Neuronal stem cell (in vitro differentiated cells): ENCODE data around the gene SLC35A1.

Experiments used
- DNase-seq: peaks from one replicate; pipeline ENCODE4 v3.0.0-alpha.2; 2013; ENCODE audit warnings: low spot score
- H2AFZ ChIP-seq: one replicate; pipeline ENCODE4 v1.6.1; 2013; ENCODE audit warnings: mild to moderate bottlenecking, low read length, inconsistent platforms
- H2AK5ac ChIP-seq: 2 replicates; pipeline ENCODE4 v1.6.1; 2013; ENCODE audit warnings: low read depth, mild to moderate bottlenecking, inconsistent platforms, low read length, moderate library complexity, mixed read lengths
- H2BK120ac ChIP-seq: 2 replicates; pipeline ENCODE4 v1.6.1; 2013; ENCODE audit warnings: low read depth, mild to moderate bottlenecking, inconsistent platforms, low read length, moderate library complexity, mixed read lengths
- H2BK12ac ChIP-seq: one replicate; pipeline ENCODE4 v1.6.1; 2013; ENCODE audit warnings: low read length, inconsistent platforms
- H2BK15ac ChIP-seq: 2 replicates; pipeline ENCODE4 v1.6.1; 2013; ENCODE audit warnings: mild to moderate bottlenecking, low read length, inconsistent platforms, mixed read lengths
- H2BK5ac ChIP-seq: one replicate; pipeline ENCODE4 v1.6.1; 2013; ENCODE audit warnings: inconsistent platforms, mild to moderate bottlenecking, low read length, moderate library complexity
- H3K14ac ChIP-seq: one replicate; pipeline ENCODE4 v1.6.1; 2013; ENCODE audit warnings: low read length, inconsistent platforms
- H3K18ac ChIP-seq: 2 replicates; pipeline ENCODE4 v1.6.1; 2013; ENCODE audit warnings: low read length, inconsistent platforms
- H3K23ac ChIP-seq: 2 replicates; pipeline ENCODE4 v1.6.1; 2013; ENCODE audit warnings: low read depth, mild to moderate bottlenecking, mixed read lengths, low read length, inconsistent platforms; ENCODE audit not compliant: poor library complexity
- H3K27ac ChIP-seq: replicated peaks from 3 replicates; pipeline ENCODE4 v1.5.1; 2013; ENCODE audit warnings: low read length, inconsistent platforms
- H3K27me3 ChIP-seq, 3 experiments: 2 replicates each; pipeline ENCODE4 v1.6.1; 2013; ENCODE audit warnings: low read length in 3 of 3, mild to moderate bottlenecking in 2 of 3, inconsistent platforms in 1 of 3, low read depth in 1 of 3, mixed read lengths in 1 of 3, moderate library complexity in 1 of 3; ENCODE audit not compliant: control insufficient read depth in 3 of 3, insufficient read depth in 3 of 3
- H3K36me3 ChIP-seq, 2 donors: replicated peaks in 1 of 2; 2 replicates each; pipeline ENCODE4 v1.6.1; 2013; ENCODE audit warnings: low read length in 2 of 2; ENCODE audit not compliant: control insufficient read depth in 2 of 2, insufficient read depth in 2 of 2
- H3K4ac ChIP-seq: 2 replicates; pipeline ENCODE4 v1.6.1; 2013; ENCODE audit warnings: inconsistent platforms, mild to moderate bottlenecking, low read length, moderate library complexity
- H3K4me1 ChIP-seq, 2 donors: 1 replicate in 1 of 2; 2 replicates in 1 of 2; pipeline ENCODE4 v1.6.1; 2013; ENCODE audit warnings: low read length in 2 of 2, low read depth in 1 of 2; ENCODE audit not compliant: control insufficient read depth in 2 of 2, insufficient read depth in 1 of 2
- H3K4me2 ChIP-seq: one replicate; pipeline ENCODE4 v1.6.1; 2013; ENCODE audit warnings: mild to moderate bottlenecking, low read length, inconsistent platforms; ENCODE audit not compliant: insufficient read depth, poor library complexity, severe bottlenecking
- H3K4me3 ChIP-seq, 2 donors: 2 replicates each; pipeline ENCODE4 v1.5.1; 2013; ENCODE audit warnings: low read length in 2 of 2, mild to moderate bottlenecking in 2 of 2, inconsistent platforms in 1 of 2, moderate library complexity in 1 of 2
- H3K79me1 ChIP-seq: one replicate; pipeline ENCODE4 v1.6.1; 2013; ENCODE audit warnings: low read depth, mild to moderate bottlenecking, inconsistent platforms, low read length, moderate library complexity
- H3K9ac ChIP-seq: one replicate; pipeline ENCODE4 v1.6.1; 2013; ENCODE audit warnings: mild to moderate bottlenecking, low read depth, low read length, inconsistent platforms; ENCODE audit not compliant: poor library complexity
- H3K9me3 ChIP-seq, 2 donors: replicated peaks in 1 of 2; 2 replicates each; pipeline versions ENCODE3 to v1.6.1; 2013; ENCODE audit warnings: low read length in 2 of 2, mild to moderate bottlenecking in 2 of 2, inconsistent platforms in 1 of 2, low read depth in 1 of 2, mixed read lengths in 1 of 2, moderate library complexity in 1 of 2; ENCODE audit not compliant: control insufficient read depth in 2 of 2, insufficient read depth in 1 of 2
- H4K8ac ChIP-seq: one replicate; pipeline ENCODE4 v1.6.1; 2013; ENCODE audit warnings: low read depth, mild to moderate bottlenecking, inconsistent platforms, low read length, moderate library complexity
- H4K91ac ChIP-seq: one replicate; pipeline ENCODE4 v1.6.1; 2013; ENCODE audit warnings: low read length, low read depth, mild to moderate bottlenecking, inconsistent platforms; ENCODE audit not compliant: poor library complexity
- WGBS, 2 donors: extraction: QIAGEN DNeasy Blood & Tissue Kit; methylation state at CpG; one replicate each; pipeline ENCODE4 v1.1.7; 2013; ENCODE audit warnings: missing lambda C conversion rate in 2 of 2, mixed read lengths in 1 of 2; ENCODE audit not compliant: insufficient read length in 2 of 2, insufficient replicate concordance in 1 of 2; ENCODE audit errors: extremely low coverage in 2 of 2; 5-methylcytosine and 5-hydroxymethylcytosine counted together

SLC35A1 gene

GRCh38 chr6:87541744-87542143 lies 69.0 kb downstream of the SLC35A1 start:
- Histone ChIP-seq H3K27ac (no peak overlapping the region), H2BK120ac (no peak overlapping the region), H3K9me3 (peaks cover 2 to 22% of the 10 kb centered on the region in 2 donors), H3K4me2 (no peak overlapping the region), H3K9ac (no peak overlapping the region), H3K4ac (no peak overlapping the region), H2AK5ac (no peak overlapping the region), H2BK5ac (no peak overlapping the region), H2BK15ac (no peak overlapping the region), H3K27me3 (no peaks in the 10 kb centered on the region), H2AFZ (no peak overlapping the region), H3K23ac (no peak overlapping the region), H3K18ac (no peak overlapping the region), H2BK12ac (no peak overlapping the region), H4K91ac (no peak overlapping the region), H3K14ac (no peak overlapping the region), H3K4me3 (no peak overlapping the region), H3K36me3 (peaks cover 10 to 87% of the 10 kb centered on the region in 2 donors), H3K79me1 (no peaks in the 10 kb centered on the region), H3K4me1 (no peaks in the 10 kb centered on the region), H4K8ac (no peak overlapping the region)
- WGBS, 2 donors, result no CpG with 5 or more reads among the region's 2 CpGs
- DNase-seq, result no peak

- H3K36me3 ChIP-seq, result peaks cover 10 to 91% of the 10 kb centered on the region in 2 donors
- peaks cover 2 to 22% of the 10 kb centered on the region in 2 donors for H3K9me3 ChIP-seq
- no peak overlapping the region for H2AFZ ChIP-seq
- no peak overlapping the region for H3K18ac ChIP-seq
- H2BK120ac ChIP-seq, result no peak overlapping the region
- no peaks in the 10 kb centered on the region for H3K27me3 ChIP-seq
- no peak for DNase-seq
- H3K4me3 ChIP-seq, result no peak overlapping the region
- no peak overlapping the region for H3K14ac ChIP-seq
- H2BK5ac ChIP-seq, result no peak overlapping the region
- no peak overlapping the region for H2BK15ac ChIP-seq
- H2AK5ac ChIP-seq, result no peak overlapping the region
- no peak overlapping the region for H4K8ac ChIP-seq
- no peak overlapping the region for H2BK12ac ChIP-seq
- H3K4me1 ChIP-seq, result no peaks in the 10 kb centered on the region
- H3K23ac ChIP-seq, result no peak overlapping the region
- H3K9ac ChIP-seq, result no peak overlapping the region
- no CpG with 5 or more reads among the region's 4 CpGs for WGBS, 2 donors
- no peaks in the 10 kb centered on the region for H3K79me1 ChIP-seq
- H3K27ac ChIP-seq, result no peak overlapping the region
- H3K4ac ChIP-seq, result no peak overlapping the region
- no peak overlapping the region for H4K91ac ChIP-seq
- H3K4me2 ChIP-seq, result no peak overlapping the region
These were observed 71.1 kb downstream of the SLC35A1 start for GRCh38 chr6:87543696-87544473.

- Histone ChIP-seq H4K8ac (no peak overlapping the region), H2BK12ac (no peak overlapping the region), H3K9ac (no peak overlapping the region), H2BK15ac (no peak overlapping the region), H3K4me3 (no peak overlapping the region), H4K91ac (no peak overlapping the region), H3K79me1 (no peaks in the 10 kb centered on the region), H3K27me3 (no peaks in the 10 kb centered on the region), H2BK120ac (no peak overlapping the region), H3K4me1 (no peaks in the 10 kb centered on the region), H2BK5ac (no peak overlapping the region), H3K36me3 (peaks cover 8 to 90% of the 10 kb centered on the region in 2 donors), H3K4ac (no peak overlapping the region), H3K9me3 (peaks cover 2 to 18% of the 10 kb centered on the region in 2 donors), H3K23ac (no peak overlapping the region), H3K4me2 (no peak overlapping the region), H2AFZ (no peak overlapping the region), H3K14ac (no peak overlapping the region), H3K18ac (no peak overlapping the region), H2AK5ac (no peak overlapping the region), H3K27ac (no peak overlapping the region)
- DNase-seq, result no peak
- WGBS, 2 donors, result 100% methylated on average over 1 of the region's 1 CpG; no CpG with 5 or more reads in 1 of the 2 donors
These were observed 71.6 kb downstream of the SLC35A1 start for GRCh38 chr6:87544474-87544735.

- Histone ChIP-seq H3K79me1 (no peaks in the 10 kb centered on the region), H3K18ac (no peak overlapping the region), H3K23ac (no peak overlapping the region), H3K4me1 (no peaks in the 10 kb centered on the region), H3K14ac (no peak overlapping the region), H2BK120ac (no peak overlapping the region), H3K36me3 (peaks cover 4 to 95% of the 10 kb centered on the region in 2 donors), H3K4me3 (no peak overlapping the region), H4K91ac (no peak overlapping the region), H3K4ac (no peak overlapping the region), H2BK5ac (no peak overlapping the region), H4K8ac (no peak overlapping the region), H2BK15ac (no peak overlapping the region), H3K9ac (no peak overlapping the region), H2AK5ac (no peak overlapping the region), H3K27ac (no peak overlapping the region), H3K27me3 (no peaks in the 10 kb centered on the region), H3K4me2 (no peak overlapping the region), H2BK12ac (no peak overlapping the region), H3K9me3 (no peaks in the 10 kb centered on the region), H2AFZ (no peak overlapping the region)
- no CpG with 5 or more reads among the region's 2 CpGs for WGBS, 2 donors
- DNase-seq, result no peak
These were observed 79.0 kb downstream of the SLC35A1 start for GRCh38 chr6:87551799-87552198.
